Cardiac fibroblast (primary cell): ENCODE results near the gene UGDH.

ENCODE experiments used
- DNase-seq, 2 donors: peaks; one replicate each; pipeline versions ENCODE4 v3.0.0 to v3.0.0-alpha.2; 2010; ENCODE audit warnings: low read depth in 2 of 2
- H3K4me3 ChIP-seq, 2 donors: replicated peaks in 1 of 2; 1 replicate in 1 of 2; 2 replicates in 1 of 2; pipeline ENCODE4 v1.5.1; 2011; ENCODE audit warnings: low read depth in 2 of 2, low read length in 2 of 2, mild to moderate bottlenecking in 2 of 2, moderate library complexity in 1 of 2
- CTCF ChIP-seq: IDR thresholded peaks from one replicate; pipeline ENCODE4 v1.5.1; 2011; ENCODE audit warnings: low read depth, mild to moderate bottlenecking, low read length, inconsistent platforms

Gene UGDH

DNA sequence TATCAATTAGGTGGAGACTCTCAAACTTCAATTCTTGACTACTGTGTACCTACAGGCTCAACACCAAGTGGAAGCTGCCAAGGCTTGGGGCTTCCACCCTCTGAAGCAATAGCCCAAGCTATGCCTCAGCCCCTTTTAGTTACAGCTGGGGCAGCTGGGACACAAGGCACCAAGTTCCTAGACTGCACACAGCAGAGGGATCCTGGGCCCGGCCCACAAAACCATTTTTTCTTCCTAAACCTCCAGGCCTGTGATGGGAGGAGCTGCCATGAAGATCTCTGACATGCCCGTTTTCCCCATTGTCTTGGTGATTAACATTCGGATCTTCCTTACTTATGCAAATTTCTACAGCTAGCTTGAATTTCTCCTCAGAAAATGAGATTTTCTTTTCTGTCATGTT, 3.4 kb upstream of the UGDH start:
- DNase-seq, result no peak
- H3K4me3 ChIP-seq, result no peak overlapping the region
- no peak for TF ChIP-seq CTCF

GRCh38 chr4:39529534-39529933, 2.3 kb upstream of the UGDH start:
- no peak for DNase-seq
- TF ChIP-seq CTCF, result no peak

DNA sequence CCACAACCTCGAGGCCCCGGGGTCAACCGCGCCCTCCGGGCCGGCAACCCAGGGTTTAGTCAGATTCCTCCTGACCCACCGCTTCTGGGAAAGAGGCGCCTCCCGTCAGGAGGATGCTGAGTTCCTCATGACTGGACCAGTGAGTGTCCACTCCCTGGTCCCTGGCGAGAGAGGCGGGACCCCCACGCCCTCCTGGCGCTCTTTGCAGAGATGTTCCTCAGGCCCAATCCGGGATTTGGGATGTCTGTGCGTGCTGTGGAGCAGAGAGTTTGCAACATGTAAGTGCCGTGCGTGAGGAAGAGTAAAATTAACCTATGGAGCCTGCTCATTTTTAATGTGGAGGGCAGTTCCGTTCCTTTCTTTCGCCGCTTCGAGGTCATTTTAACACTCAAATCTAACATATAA, 824 bp upstream of the UGDH start:
- peak overlapping the region; percentile 86 to 92 for H3K4me3 ChIP-seq
- DNase-seq, result peak; percentile 88 to 90
- TF ChIP-seq CTCF, result no peak

More at GRCh38 chr4:39529534-39529933, 2.3 kb upstream of the UGDH start:
- no peak overlapping the region for H3K4me3 ChIP-seq

DNA sequence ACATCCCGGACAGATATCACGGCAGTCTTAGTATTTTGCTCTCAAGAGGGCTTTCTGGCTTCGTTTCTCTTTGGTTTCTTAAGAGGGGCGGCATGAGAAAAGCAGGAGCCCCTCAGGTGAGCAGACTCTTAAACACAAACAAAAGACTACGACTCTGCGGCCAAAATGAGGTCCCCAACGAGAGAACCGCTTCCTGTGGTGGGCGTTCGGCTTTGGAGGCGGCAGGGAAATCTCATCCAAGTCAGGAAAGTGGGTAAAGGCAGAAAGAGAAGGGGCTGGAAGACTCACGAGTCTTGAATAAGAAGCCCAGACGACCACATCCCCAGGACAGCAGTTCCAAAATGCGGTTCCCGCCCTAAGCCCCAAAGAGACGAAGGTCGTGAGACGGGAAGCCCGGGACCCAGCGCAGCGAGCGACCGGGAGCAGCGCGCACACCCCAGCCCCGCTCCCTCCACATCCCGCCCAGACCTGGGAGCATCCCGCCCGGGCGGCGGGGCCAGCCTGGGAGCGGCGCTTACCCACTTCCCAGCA, 409 bp downstream of the UGDH start:
- H3K4me3 ChIP-seq, result peak overlapping the region; percentile 86 to 92
- no peak for DNase-seq
- no peak for TF ChIP-seq CTCF

GRCh38 chr4:39525822-39526690, 1.2 kb downstream of the UGDH start:
- DNase-seq, result no peak
- H3K4me3 ChIP-seq, result peak overlapping the region; percentile 86 to 92
- no peak for TF ChIP-seq CTCF

DNA sequence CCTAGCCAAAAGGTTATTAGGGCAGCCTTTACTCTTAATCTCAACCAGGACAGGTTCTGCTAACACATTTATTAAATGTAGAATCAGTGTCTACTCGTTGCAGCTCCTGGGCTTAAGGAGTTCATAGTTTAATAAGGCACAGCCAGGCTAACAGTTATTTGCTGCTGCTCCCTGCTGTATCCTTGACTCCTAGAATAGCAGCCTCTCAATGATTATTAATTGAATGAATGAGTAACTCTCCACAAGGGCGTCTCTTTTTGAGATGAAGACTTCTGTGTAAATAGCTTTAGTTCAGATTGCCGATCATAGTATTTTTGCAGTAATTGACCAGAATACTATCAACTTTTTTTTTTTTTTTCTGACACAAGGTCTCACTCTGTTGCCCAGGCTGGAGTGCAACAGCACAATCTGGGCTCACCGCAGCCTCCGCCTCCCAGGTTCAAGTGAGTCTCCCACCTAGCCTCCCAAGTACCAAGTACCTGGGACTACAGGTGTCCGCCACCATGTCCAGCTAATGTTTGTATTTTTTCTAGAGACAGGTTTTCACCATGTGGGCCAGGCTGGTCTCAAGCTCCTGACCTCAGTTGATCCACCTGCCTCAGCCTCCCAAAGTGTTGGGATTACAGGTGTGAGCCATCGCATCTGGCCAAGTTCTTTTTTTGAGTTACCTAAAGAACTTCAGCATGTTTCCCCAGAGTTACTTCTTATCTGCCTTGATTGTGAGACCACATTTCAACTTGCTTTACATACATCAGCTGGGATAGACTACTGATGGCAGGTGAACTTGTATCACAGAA, 2.9 kb downstream of the UGDH start:
- no peak for DNase-seq
- no peak overlapping the region for H3K4me3 ChIP-seq
- no peak for TF ChIP-seq CTCF
